MCF 10A (cell line): ENCODE data around the gene PTGER4. TPM values are rescaled to one million over a fixed set of nuclear protein-coding genes. Genes with fewer than 3 reads are reported as not detected.

Source experiments
- BruUV-seq: library from RNA; stranded (reverse); fragments of 400-500 nt; replicated peaks from 2 replicates; lab custom pipeline; 2021; lab: Mats Ljungman, UMichigan
- CTCF ChIA-PET: fragments of 300-600 bp; sonication (Branson Sonifier 250); formaldehyde crosslinking; extraction: SDS; loops from one replicate; lab custom pipeline; 2021; ENCODE audit warnings: antibody characterized with exemption, inconsistent platforms; lab: Yijun Ruan, JAX
- POLR2A ChIA-PET: fragments of 300-600, 350-650 bp; sonication (Branson Sonifier 250); formaldehyde crosslinking; extraction: SDS; loops from one replicate; lab custom pipeline; 2020; ENCODE audit warnings: antibody characterized with exemption, inconsistent platforms; lab: Yijun Ruan, JAX
- DNase-seq: peaks from one replicate; pipeline ENCODE4 v3.0.0-alpha.2; 2018; ENCODE audit not compliant: unreplicated experiment
- H3K27ac Mint-ChIP-seq: one replicate; pipeline ENCODE4 v1.8.0; 2022; ENCODE audit warnings: mild to moderate bottlenecking, low read depth, mixed read lengths; ENCODE audit not compliant: unreplicated experiment
- H3K27me3 Mint-ChIP-seq: one replicate; pipeline ENCODE4 v1.8.0; 2022; ENCODE audit warnings: mixed read lengths; ENCODE audit not compliant: insufficient read depth, unreplicated experiment
- H3K36me3 Mint-ChIP-seq: one replicate; pipeline ENCODE4 v1.8.0; 2022; ENCODE audit warnings: mild to moderate bottlenecking, moderate library complexity, mixed read lengths; ENCODE audit not compliant: insufficient read depth, unreplicated experiment
- H3K4me1 Mint-ChIP-seq: one replicate; pipeline ENCODE4 v1.8.0; 2022; ENCODE audit warnings: mixed read lengths; ENCODE audit not compliant: insufficient read depth, unreplicated experiment
- H3K4me3 Mint-ChIP-seq: one replicate; pipeline ENCODE4 v1.8.0; 2022; ENCODE audit warnings: mild to moderate bottlenecking, moderate library complexity, mixed read lengths; ENCODE audit not compliant: unreplicated experiment
- H3K9me3 Mint-ChIP-seq: one replicate; pipeline ENCODE4 v1.8.0; 2022; ENCODE audit warnings: mixed read lengths; ENCODE audit not compliant: unreplicated experiment
- CTCF ChIP-seq: fragments of 200-600 bp; IDR thresholded peaks from one replicate; pipeline ENCODE4 v1.8.0; 2022; ENCODE audit warnings: antibody characterized with exemption, mild to moderate bottlenecking; ENCODE audit not compliant: unreplicated experiment
- intact Hi-C: fragments of 100-400 bp; cut with micrococcal nuclease; formaldehyde crosslinking; loops from 2 replicates; pipeline ENCODE4 v1.14.1; 2022
- total RNA-seq: library from RNA; stranded (reverse); gene quantifications from 2 replicates; pipeline ENCODE4 v1.2.3, GENCODE V29; 2022

Gene PTGER4
- total RNA-seq, 1 experiment from 2014 or later = 2.5 TPM

DNA sequence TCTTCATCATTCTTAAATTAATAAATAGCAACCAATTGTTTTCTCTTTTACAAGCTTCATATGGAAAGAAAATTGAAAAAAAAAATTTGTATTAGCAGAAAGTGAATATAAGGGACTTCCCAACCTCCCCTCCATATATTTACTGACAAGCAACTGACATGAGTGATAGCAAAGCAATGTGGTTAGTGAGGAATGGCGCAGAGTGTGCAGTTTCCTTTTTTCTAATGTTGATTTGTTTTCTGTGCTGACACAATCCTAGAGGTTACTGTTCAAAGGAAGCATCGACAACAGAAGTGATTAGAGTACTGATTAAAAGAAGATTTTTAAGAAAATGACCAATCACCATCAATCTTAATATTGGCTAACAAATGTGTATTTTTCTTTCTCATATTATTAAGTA lies 1.7 kb upstream of the PTGER4 start:
- TF ChIP-seq CTCF = no peak
- Mint-ChIP-seq H3K27me3 (no peaks in the 10 kb centered on the region), H3K36me3 (peaks cover 6% of the 10 kb centered on the region), H3K27ac (peak overlapping the region; percentile 97), H3K4me3 (peak overlapping the region; percentile 91), H3K9me3 (no peaks in the 10 kb centered on the region), H3K4me1 (peaks cover 51% of the 10 kb centered on the region)
- ChIA-PET POLR2A (interaction anchor here (0.7 to 2.6 kb wide), 19 partner anchors 11 to 1606 kb away, joined by 3 to 9 read pairs (median 4); partner anchors contain the start of gene RIMOC1), CTCF (interaction anchor here (0.6 to 0.9 kb wide), 4 partner anchors 24 to 1026 kb away, joined by 3 to 4 read pairs (median 4); no protein-coding TSS in a partner anchor)
- DNase-seq = peak; percentile 39
- intact Hi-C loops = loop anchor here (2.0 to 5.0 kb wide), 6 partner anchors 76 to 511 kb away; no protein-coding TSS in a partner anchor
- BruUV-seq = no TSS peak

GRCh38 chr5:40678460-40679147 lies 1.1 kb upstream of the PTGER4 start:
- intact Hi-C loops = loop anchor here (2.0 to 5.0 kb wide), 6 partner anchors 76 to 512 kb away; no protein-coding TSS in a partner anchor

GRCh38 chr5:40679148-40679912 lies 385 bp upstream of the PTGER4 start:
- no peak for TF ChIP-seq CTCF
- Mint-ChIP-seq H3K36me3 (peaks cover 6% of the 10 kb centered on the region), H3K4me1 (peaks cover 60% of the 10 kb centered on the region), H3K4me3 (peak overlapping the region; percentile 91), H3K27me3 (no peaks in the 10 kb centered on the region), H3K27ac (peak overlapping the region; percentile 97), H3K9me3 (no peaks in the 10 kb centered on the region)
- peak; percentile 96 for DNase-seq
- no TSS peak for BruUV-seq
- CTCF ChIA-PET = interaction anchor here (0.6 to 4.2 kb wide), 7 partner anchors 10 to 965 kb away, joined by 3 to 25 read pairs (median 5); no protein-coding TSS in a partner anchor
- POLR2A ChIA-PET = interaction anchor here (0.6 to 2.3 kb wide), 19 partner anchors 59 to 1080 kb away, joined by 3 to 6 read pairs (median 3); partner anchors contain the start of genes RPL37 and TTC33
- intact Hi-C loops = loop anchor here (2.0 to 5.0 kb wide), 6 partner anchors 77 to 513 kb away; no protein-coding TSS in a partner anchor

More at GRCh38 chr5:40678460-40679147, 1.1 kb upstream of the PTGER4 start:
- H3K36me3 Mint-ChIP-seq = peaks cover 6% of the 10 kb centered on the region
- TF ChIP-seq CTCF = no peak
- H3K27ac Mint-ChIP-seq = peak overlapping the region; percentile 97
- no peaks in the 10 kb centered on the region for H3K27me3 Mint-ChIP-seq
- peaks cover 55% of the 10 kb centered on the region for H3K4me1 Mint-ChIP-seq
- ChIA-PET CTCF (interaction anchor here (0.6 kb wide), 1 partner anchor 699 kb away, joined by 3 read pairs; no protein-coding TSS in a partner anchor), POLR2A (interaction anchor here (0.7 to 2.6 kb wide), 6 partner anchors 76 to 744 kb away, joined by 3 to 9 read pairs (median 4); no protein-coding TSS in a partner anchor)
- DNase-seq = no peak
- BruUV-seq = TSS peak; percentile 94
- peak overlapping the region; percentile 91 for H3K4me3 Mint-ChIP-seq
- no peaks in the 10 kb centered on the region for H3K9me3 Mint-ChIP-seq
